Astrocyte (in vitro differentiated cells and primary cell): ENCODE data around the gene SLC2A13. TPM values are rescaled to one million over a fixed set of nuclear protein-coding genes. Genes with fewer than 3 reads are reported as not detected.
A peak's percentile ranks its signal among the peaks of the same experiment; 100 is the strongest.

ENCODE experiments used
- DNase-seq: peaks from one replicate; pipeline ENCODE4 v3.0.0-alpha.2; 2010; ENCODE audit warnings: low read depth
- FAIRE-seq: peaks from 2 replicates; lab custom pipeline; 2011; peaks lifted over from hg19 to GRCh38; lab: Jason Lieb, UNC
- H2AFZ ChIP-seq: 2 replicates; pipeline ENCODE4 v1.6.0; 2012; ENCODE audit warnings: low read depth, low read length, inconsistent platforms
- H3K27ac ChIP-seq: 2 replicates; pipeline ENCODE4 v1.5.1; 2011; ENCODE audit warnings: low read depth, low read length, inconsistent platforms
- H3K27me3 ChIP-seq: 2 replicates; pipeline ENCODE4 v1.6.0; 2011; ENCODE audit warnings: low read length, inconsistent platforms; ENCODE audit not compliant: insufficient read depth
- H3K36me3 ChIP-seq: 2 replicates; pipeline ENCODE4 v1.5.1; 2011; ENCODE audit warnings: low read length, inconsistent platforms; ENCODE audit not compliant: insufficient read depth
- H3K4me1 ChIP-seq: 2 replicates; pipeline ENCODE4 v1.5.1; 2011; ENCODE audit warnings: low read length, inconsistent platforms; ENCODE audit not compliant: insufficient read depth
- H3K4me2 ChIP-seq: 2 replicates; pipeline ENCODE4 v1.6.0; 2012; ENCODE audit warnings: low read length, inconsistent platforms
- H3K4me3 ChIP-seq: 2 replicates; pipeline ENCODE4 v1.5.1; 2011; ENCODE audit warnings: low read depth, mild to moderate bottlenecking, low read length, inconsistent platforms; ENCODE audit not compliant: insufficient read depth
- H3K79me2 ChIP-seq: 2 replicates; pipeline ENCODE4 v1.6.0; 2012; ENCODE audit warnings: mild to moderate bottlenecking, low read length, inconsistent platforms; ENCODE audit not compliant: insufficient read depth
- H3K9ac ChIP-seq: 2 replicates; pipeline ENCODE4 v1.6.0; 2012; ENCODE audit warnings: mild to moderate bottlenecking, low read length, inconsistent platforms
- H3K9me3 ChIP-seq: 2 replicates; pipeline ENCODE4 v1.5.1; 2012; ENCODE audit warnings: low read depth, mild to moderate bottlenecking, low read length, inconsistent platforms; ENCODE audit not compliant: insufficient read depth
- H4K20me1 ChIP-seq: 2 replicates; pipeline ENCODE4 v1.6.0; 2012; ENCODE audit warnings: low read length, inconsistent platforms; ENCODE audit not compliant: insufficient read depth
- H3K27ac Mint-ChIP-seq: one replicate; pipeline ENCODE4 v1.8.0; 2021; ENCODE audit warnings: mild to moderate bottlenecking, mixed read lengths; ENCODE audit not compliant: unreplicated experiment
- H3K27me3 Mint-ChIP-seq: one replicate; pipeline ENCODE4 v1.8.0; 2021; ENCODE audit warnings: low read depth, mixed read lengths; ENCODE audit not compliant: unreplicated experiment
- H3K36me3 Mint-ChIP-seq: one replicate; pipeline ENCODE4 v1.8.0; 2021; ENCODE audit warnings: low read depth, mixed read lengths; ENCODE audit not compliant: unreplicated experiment
- H3K4me1 Mint-ChIP-seq: one replicate; pipeline ENCODE4 v1.8.0; 2021; ENCODE audit warnings: low read depth, mixed read lengths; ENCODE audit not compliant: unreplicated experiment
- H3K4me3 Mint-ChIP-seq: one replicate; pipeline ENCODE4 v1.8.0; 2021; ENCODE audit warnings: mild to moderate bottlenecking, moderate library complexity, mixed read lengths; ENCODE audit not compliant: unreplicated experiment
- H3K9me3 Mint-ChIP-seq: one replicate; pipeline ENCODE4 v1.8.0; 2021; ENCODE audit warnings: mild to moderate bottlenecking, mixed read lengths; ENCODE audit not compliant: unreplicated experiment
- EZH2 ChIP-seq: IDR thresholded peaks from 2 replicates; pipeline ENCODE4 v1.6.1; 2012; ENCODE audit warnings: mild to moderate bottlenecking, low read length, inconsistent platforms; ENCODE audit not compliant: insufficient read depth
- total RNA-seq: library from RNA; stranded (reverse); gene quantifications from 2 replicates; pipeline ENCODE4 v1.2.1, GENCODE V29; 2021
- TF ChIP-seq, protein P1 (sequence below): IDR thresholded peaks from 2 replicates; pipeline ENCODE4 v1.5.1; 2011; ENCODE audit warnings: low read depth, mild to moderate bottlenecking, inconsistent platforms, low read length, moderate library complexity; ENCODE audit not compliant: insufficient read depth

The SLC2A13 gene
- total RNA-seq, 1 donor from 2014 or later: 10.2 TPM

DNA sequence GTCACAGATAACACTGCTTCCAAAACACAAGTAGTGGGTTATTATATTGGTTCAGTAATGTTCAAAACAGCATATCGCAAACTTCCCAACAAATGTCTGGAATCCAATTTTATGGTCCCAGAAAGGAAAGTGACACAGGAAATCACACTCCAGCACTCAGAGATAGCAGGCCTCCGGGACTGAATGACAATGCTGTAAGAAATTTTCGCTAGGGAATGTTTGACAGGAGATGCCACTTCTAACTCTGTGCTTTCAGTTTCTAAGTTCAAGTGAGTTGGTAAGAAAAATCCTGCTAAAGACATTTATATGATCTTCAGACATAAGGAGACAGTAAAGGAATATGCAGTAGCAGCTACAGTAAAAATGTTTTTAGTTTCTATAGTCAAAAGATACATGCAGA, 93.2 kb downstream of the SLC2A13 start:
- Histone ChIP-seq H3K4me2 (no peak overlapping the region), H3K79me2 (no peaks in the 10 kb centered on the region), H3K27me3 (no peaks in the 10 kb centered on the region), H4K20me1 (no peaks in the 10 kb centered on the region), H3K9ac (no peak overlapping the region), H3K27ac (no peak overlapping the region), H3K4me1 (no peaks in the 10 kb centered on the region), H3K9me3 (no peaks in the 10 kb centered on the region), H3K36me3 (no peaks in the 10 kb centered on the region), H2AFZ (no peak overlapping the region), H3K4me3 (no peak overlapping the region)
- FAIRE-seq (no peak), DNase-seq (no peak)
- H3K9me3 Mint-ChIP-seq: no peaks in the 10 kb centered on the region
- H3K36me3 Mint-ChIP-seq: no peaks in the 10 kb centered on the region
- H3K27ac Mint-ChIP-seq: no peak overlapping the region
- H3K4me3 Mint-ChIP-seq: no peak overlapping the region
- H3K27me3 Mint-ChIP-seq: no peaks in the 10 kb centered on the region
- TF ChIP-seq, protein P1, sequence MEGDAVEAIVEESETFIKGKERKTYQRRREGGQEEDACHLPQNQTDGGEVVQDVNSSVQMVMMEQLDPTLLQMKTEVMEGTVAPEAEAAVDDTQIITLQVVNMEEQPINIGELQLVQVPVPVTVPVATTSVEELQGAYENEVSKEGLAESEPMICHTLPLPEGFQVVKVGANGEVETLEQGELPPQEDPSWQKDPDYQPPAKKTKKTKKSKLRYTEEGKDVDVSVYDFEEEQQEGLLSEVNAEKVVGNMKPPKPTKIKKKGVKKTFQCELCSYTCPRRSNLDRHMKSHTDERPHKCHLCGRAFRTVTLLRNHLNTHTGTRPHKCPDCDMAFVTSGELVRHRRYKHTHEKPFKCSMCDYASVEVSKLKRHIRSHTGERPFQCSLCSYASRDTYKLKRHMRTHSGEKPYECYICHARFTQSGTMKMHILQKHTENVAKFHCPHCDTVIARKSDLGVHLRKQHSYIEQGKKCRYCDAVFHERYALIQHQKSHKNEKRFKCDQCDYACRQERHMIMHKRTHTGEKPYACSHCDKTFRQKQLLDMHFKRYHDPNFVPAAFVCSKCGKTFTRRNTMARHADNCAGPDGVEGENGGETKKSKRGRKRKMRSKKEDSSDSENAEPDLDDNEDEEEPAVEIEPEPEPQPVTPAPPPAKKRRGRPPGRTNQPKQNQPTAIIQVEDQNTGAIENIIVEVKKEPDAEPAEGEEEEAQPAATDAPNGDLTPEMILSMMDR: no peak
- TF ChIP-seq EZH2: no peak
- H3K4me1 Mint-ChIP-seq: peaks cover 10% of the 10 kb centered on the region

DNA sequence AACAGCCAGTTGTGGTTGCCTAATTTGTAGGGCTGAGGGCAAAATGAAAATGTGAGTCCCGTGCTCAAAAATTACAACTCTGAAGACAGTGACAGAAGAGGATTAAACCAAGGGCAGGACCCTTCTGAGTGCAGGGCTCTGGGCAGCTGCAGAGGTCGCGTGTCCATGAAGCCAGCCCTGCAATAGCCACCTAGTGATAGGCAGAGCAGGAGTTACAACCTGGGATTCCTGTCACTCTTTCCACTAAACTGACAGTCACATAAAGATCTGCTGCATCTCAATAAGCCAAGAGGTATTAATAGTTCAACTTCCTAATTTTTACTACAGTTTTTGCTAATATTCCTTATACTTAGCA, 94.1 kb downstream of the SLC2A13 start:
- Histone ChIP-seq H3K4me2 (peak overlapping the region; percentile 46), H3K9me3 (no peaks in the 10 kb centered on the region), H3K4me1 (no peaks in the 10 kb centered on the region), H2AFZ (peak overlapping the region; percentile 20), H3K9ac (no peak overlapping the region), H3K27me3 (no peaks in the 10 kb centered on the region), H3K79me2 (no peaks in the 10 kb centered on the region), H3K4me3 (no peak overlapping the region), H3K27ac (no peak overlapping the region), H4K20me1 (no peaks in the 10 kb centered on the region), H3K36me3 (no peaks in the 10 kb centered on the region)
- FAIRE-seq (no peak), DNase-seq (no peak)
- TF ChIP-seq, protein P1: no peak
- TF ChIP-seq EZH2: no peak
- H3K9me3 Mint-ChIP-seq: no peaks in the 10 kb centered on the region
- peaks cover 7% of the 10 kb centered on the region for H3K4me1 Mint-ChIP-seq
- H3K4me3 Mint-ChIP-seq: no peak overlapping the region
- no peaks in the 10 kb centered on the region for H3K27me3 Mint-ChIP-seq
- H3K27ac Mint-ChIP-seq: no peak overlapping the region
- H3K36me3 Mint-ChIP-seq: no peaks in the 10 kb centered on the region

DNA sequence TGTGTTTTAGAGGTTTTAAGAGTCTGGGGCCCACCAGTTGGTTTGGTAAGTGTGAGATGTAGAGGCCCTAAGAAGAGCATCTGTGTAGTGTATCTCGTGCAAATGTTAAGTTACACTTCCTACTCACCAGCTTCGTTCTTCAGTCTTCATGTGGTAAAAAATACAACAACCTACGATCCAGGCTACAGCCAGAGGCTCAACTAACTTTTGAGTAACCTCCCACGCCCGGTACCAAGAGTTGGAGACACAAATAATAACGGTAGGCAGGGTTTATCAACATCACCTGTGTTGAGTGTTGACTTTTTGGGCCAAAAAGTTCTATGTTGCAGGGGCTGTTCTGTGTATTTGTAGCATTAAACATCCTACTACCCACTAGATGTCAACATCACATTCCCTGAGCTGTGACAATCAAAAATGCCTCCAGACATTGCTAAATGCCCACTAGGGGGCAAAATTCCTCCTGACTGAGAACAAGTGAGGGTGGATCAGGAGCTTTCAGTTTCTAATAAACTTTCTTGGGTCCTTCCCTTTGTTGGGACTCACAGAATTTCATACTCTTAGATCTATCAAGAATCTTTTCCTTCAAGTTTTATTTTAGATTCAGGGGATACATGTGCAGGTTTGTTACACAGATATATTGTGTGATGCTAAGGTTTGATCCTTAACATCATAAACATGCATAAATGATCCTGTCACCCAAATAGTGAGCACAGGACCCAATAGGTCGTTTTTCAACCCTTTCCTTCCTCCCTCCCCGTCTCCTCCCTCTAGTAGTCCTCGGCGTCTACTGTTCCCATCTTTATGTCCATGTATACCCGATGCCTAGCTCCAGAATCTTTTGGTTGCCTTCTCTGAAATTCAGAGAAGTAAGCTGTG, 94.7 kb downstream of the SLC2A13 start:
- TF ChIP-seq, protein P1: peak; percentile 92
- TF ChIP-seq EZH2: no peak

More for the DNA sequence above, 94.7 kb downstream of the SLC2A13 start:
- DNase-seq (peak; percentile 35), FAIRE-seq (no peak)
- H3K27ac Mint-ChIP-seq: no peak overlapping the region
- Histone ChIP-seq H3K36me3 (no peaks in the 10 kb centered on the region), H3K9me3 (no peaks in the 10 kb centered on the region), H3K4me3 (no peak overlapping the region), H3K4me1 (no peaks in the 10 kb centered on the region), H2AFZ (peak overlapping the region; percentile 20), H3K79me2 (no peaks in the 10 kb centered on the region), H3K27me3 (no peaks in the 10 kb centered on the region), H4K20me1 (no peaks in the 10 kb centered on the region), H3K4me2 (peak overlapping the region; percentile 46), H3K9ac (no peak overlapping the region), H3K27ac (no peak overlapping the region)
- H3K27me3 Mint-ChIP-seq: no peaks in the 10 kb centered on the region
- H3K9me3 Mint-ChIP-seq: no peaks in the 10 kb centered on the region
- H3K4me3 Mint-ChIP-seq: no peak overlapping the region
- H3K4me1 Mint-ChIP-seq: peaks cover 7% of the 10 kb centered on the region
- no peaks in the 10 kb centered on the region for H3K36me3 Mint-ChIP-seq
